ENCODE data around the gene IGF1.

The IGF1 gene

DNA sequence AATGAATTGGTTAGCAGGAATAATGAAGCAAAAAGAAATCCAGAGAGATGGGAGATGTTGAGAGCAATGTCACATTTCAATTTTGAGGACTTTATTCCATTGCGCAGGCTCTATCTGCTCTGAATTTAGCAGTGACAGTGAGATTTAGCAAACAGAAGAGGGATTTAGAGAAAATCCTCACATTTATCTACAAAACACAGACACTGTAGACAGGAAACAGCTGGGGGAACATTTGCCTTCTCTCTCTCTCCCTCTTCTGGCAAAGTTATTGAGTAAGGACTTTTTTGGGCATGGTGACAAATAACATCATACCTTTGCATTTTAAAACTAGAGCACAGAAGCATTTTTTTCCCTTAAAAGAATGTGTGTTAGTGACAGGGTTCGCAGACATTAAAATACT lies at the start of gene IGF1:
TSS of gene IGF1 (minus strand) at position 158 of the 400 bp plus-strand sequence. CDS start 182 bp downstream, outside the sequence.
- DNase-seq: peak; percentile 30

DNA sequence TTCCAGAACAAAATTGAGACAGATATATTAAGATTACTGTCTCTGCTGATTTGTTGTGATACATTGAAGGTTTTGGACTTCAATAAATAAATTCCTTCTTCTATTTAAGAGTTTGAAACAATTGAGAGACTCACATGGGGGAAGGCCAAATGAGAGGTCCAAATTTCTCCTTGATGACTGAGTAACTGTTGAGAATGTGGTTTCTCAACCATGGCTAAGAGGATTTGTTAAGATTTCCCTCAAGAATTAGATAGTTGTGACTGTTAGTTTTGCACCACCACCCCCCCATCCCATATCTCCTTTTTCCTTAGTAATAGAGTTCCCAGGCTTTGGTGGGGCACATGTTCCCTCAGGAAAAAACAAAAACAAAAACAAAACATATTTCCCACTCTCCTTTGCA lies 47.7 kb upstream of the IGF1 start:
- DNase-seq: no peak

DNA sequence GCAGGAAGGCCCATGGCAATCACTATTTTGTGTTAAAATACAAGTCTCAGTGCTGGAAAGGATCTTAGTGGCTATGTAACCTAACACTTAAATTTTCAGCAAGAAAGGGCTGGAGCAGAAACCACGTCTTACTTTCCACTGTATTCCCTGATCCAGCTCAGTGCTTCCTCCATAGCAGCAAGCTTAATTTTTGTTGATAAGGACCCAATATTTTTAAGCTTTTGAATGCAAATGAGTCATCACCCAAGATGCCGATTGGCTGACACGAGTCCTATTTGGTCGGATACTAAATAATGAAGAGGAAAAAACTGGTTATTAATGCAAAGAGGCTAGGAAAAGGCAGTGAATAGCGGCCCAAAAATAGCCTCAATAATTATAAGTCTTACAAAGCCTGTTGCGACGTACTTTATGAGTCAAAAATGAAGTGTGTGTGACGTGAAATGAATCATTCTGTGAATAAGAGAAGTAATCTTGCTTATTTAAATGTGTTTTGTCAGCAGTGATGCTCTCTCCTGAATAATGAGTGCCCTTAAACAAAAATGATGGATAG lies 46.9 kb upstream of the IGF1 start:
- DNase-seq: no peak

DNA sequence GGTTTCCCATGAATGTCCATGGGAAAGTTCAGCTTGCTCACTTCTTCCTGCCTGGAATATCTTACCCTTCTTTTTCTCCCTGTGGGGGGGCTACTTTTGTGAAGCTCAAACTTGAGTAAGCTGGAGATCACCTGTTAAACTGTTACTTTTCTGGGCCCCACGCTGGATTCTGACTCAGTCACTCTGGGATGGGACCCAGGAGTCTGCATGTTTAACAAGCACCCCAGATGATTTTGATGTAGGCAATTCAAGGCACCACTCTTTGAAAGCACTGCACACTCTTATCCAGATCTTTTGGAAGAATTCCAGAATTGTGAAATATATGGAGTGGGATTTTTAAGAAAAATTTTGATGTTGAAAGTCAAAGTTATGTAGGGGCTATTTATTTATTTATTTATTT lies 46.3 kb upstream of the IGF1 start:
- DNase-seq: no peak

DNA sequence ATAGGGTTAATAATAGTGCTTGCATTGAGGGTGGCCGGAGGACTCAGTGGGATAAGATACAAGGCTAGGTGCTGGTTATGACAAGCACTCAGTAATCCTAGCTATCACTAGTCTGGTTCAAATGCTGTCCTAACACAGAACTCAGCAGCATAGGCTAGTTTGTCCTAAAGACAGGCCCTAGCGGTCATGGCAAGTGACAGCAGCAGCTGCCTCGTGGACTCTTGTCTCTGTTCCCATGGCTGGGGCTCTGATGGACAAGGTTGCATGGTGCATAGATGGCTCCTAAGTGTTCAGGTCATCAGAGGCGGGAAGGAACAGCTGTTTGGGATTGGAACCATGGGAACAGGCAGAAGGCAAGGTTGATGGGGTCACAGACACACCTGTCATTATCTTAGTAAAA lies 42.4 kb upstream of the IGF1 start:
- DNase-seq: peak; percentile 47

DNA sequence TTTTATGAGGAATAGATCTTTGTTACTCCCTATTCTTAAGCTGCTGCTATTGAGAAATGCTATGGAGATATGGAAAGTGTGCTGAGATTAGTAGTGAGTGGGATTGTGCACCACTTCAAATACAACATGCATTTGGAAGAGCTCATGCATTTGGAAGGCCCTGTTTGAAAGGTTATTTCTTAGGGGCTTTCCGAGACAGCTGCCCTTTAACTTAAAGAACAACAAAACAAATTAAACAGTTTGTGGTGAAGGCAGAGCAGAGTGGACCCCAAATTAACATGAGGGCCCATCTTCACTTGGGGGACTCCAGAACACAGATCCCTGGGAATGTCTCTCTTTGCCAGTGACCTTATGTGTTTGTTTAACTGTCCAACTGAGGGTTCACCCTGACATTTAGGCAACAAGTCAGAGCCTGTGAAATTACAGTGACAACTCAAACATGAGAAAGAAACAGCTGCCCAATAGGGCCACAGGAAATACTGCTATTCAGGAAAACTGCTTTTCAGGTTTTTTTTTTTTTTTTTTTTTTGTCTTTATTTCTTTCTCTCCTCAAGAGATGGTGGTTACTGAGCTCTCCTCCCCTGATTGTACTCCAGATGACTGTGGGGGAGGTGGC lies 41.4 kb upstream of the IGF1 start:
- DNase-seq: no peak

DNA sequence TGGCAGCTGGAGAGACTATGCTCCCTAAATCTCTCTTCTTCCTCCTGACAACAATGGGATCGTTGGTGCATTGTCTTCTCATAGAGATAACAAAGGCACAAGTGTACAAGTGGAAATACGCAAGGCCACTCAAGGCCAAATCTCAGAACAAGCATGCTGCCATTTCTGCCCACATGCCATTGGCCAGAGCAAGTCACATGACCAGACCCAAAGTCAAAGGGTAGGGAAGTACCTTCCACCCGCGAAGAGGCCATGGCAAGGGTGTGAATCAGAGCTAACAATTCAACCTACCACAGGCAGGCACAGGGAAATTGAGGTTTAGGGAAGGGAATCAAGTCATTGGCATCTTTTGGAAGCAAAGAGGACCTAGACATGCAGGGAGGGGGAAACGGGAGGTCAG lies 38.5 kb upstream of the IGF1 start:
- DNase-seq: no peak

DNA sequence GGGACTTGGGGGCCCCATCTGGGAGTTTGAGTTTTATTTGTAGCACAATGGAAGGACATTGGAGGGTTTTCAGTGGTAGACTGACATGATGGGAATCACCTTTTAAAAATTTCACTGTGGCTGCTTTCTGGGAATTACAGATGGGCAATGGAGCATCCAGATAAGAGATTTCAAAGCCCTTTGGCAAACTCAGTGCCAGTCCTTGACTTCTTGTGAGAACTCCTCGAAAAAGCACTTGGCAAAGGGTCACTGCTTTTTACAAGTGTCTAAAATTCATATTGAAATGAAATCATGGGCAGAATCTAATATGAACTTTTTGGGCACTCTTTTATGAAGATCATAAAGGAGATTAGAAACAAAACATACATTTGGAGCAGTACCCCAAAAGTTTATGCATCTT lies 34.3 kb upstream of the IGF1 start:
- DNase-seq: no peak

DNA sequence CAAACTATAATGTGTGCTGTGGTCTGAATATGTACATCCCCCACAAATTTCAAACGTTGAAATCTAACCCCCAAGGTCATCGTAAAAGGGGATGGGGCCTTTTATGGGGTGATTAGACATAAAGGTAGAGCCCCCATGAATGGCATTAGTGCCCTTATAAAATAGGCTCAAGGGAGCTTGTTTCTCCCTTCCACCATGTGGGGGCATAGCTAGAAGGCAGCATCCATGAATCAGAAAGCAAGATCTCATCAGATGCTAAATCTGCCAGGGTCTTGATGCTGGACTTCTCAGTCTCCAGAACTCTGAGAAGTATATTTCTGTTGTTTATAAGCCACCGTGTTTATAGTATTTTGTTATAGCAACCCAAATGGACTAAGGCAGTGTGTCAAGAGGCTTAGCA lies 33.4 kb upstream of the IGF1 start:
- DNase-seq: no peak

DNA sequence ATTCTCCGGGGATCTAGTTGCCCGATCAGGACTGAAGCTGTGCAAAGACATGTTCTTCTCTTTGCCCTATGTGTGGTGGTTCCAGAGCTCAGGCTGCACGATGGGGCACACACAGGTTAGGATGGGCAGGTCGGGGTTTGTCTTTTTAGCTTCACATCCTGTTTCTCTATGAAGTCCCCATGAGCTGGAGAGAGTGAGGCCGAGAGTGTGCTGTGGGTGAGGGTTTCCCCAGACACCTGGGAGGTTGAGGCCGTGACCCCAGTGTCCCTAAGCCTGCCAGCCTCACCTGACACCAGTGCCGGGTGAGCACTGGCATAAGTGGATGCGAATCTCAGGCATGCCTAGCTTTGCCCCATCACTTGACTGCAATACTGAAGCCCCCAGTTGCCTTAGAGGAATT lies 32.9 kb upstream of the IGF1 start:
- no peak for DNase-seq

DNA sequence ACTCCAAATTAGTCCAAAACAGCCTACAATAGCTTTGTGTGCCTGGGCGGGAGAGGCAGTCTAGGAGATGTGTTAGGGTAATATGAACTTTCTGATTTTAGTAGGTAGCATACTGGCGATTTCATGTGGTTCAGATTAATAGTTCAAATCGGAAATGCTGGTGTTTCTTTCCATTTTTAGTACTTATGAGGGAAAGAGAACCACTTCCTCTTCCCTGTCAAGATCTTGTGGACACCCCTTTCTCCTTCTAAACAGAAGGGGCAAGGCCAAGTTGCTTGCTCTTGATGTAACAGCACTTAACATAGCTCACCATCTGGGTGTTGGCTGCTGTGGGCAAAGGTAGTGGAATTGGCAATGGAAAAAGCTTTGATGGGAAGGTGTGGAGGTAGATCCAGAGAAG lies 32.2 kb upstream of the IGF1 start:
- no peak for DNase-seq

DNA sequence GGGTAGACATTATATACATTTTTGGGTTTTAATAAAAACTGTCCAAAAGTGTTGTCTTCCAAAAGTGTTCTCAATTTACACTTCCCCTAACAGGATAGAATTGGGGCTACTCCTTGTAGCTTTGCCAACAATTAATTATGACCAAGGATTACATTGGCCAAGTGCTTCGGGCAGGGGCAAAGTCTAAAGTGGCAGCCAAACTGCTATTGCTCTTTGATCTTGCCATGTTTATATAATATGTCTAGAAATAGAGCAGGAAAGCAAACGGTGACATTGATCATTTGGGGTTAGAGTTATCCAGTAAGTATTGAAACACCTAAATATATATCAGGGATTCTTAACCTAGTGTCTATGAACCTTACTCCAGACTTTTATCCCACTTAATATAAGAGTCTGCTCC lies 31.2 kb upstream of the IGF1 start:
- DNase-seq: no peak

DNA sequence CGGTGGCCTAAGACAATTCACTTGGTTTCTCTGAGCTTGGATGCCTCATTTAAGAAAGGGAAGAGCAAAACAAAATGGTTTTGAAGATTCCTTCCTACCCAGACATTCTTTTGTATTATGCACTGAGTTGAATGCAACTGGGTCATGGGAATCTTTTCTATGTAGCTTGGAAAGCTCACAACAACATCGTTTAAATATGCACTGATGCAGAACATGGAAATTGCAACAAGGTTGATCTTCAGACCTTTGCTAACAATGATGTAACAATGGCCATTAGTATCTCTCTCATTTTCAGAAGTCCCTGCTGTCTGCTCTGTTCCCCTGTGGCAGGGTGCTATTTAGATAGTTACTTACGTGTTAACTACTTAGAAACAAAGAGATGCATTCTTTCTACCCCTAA lies 30.1 kb upstream of the IGF1 start:
- no peak for DNase-seq

DNA sequence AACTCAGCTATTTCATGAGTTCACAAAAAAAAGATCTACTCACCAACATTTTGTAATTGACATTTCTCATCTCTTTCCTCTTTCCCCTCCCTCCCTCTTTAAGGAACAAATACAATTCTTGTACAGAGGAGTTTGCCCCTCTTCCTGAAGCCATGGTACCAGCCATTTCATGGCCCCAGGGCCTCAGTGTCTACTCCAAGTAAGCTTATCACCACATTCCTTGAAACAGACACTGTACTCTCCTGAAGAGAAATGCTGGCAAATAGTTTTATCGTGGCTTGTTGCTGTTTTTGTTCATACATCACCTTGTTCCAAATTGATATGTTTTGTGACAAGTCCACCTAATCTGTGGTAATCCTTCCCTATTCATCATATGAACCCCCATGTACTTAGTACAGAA lies 29.7 kb upstream of the IGF1 start:
- no peak for DNase-seq

DNA sequence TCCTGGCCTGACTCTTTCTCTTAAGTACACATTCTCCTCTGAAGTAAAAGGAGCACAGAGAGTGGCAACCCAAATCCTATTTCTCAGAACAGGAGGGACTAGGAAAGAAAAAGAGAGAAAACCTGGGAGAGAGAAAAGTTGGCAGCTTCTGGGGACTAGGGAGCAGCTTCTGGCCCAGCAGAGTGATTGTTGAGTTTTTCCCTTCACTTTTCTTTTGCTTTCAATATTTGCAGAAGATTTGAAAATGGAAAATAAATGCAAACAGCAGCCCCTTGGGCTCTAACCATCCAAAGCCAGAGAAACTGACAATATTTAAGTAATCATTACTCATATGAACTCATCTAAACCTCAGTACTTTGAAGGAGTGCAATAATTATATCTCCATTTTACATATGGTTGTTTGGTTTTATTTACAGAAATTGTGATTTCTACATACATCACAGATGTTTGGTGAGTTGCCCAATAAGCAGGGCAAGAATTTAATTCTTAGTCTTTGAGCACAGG lies 28.8 kb upstream of the IGF1 start:
- no peak for DNase-seq

DNA sequence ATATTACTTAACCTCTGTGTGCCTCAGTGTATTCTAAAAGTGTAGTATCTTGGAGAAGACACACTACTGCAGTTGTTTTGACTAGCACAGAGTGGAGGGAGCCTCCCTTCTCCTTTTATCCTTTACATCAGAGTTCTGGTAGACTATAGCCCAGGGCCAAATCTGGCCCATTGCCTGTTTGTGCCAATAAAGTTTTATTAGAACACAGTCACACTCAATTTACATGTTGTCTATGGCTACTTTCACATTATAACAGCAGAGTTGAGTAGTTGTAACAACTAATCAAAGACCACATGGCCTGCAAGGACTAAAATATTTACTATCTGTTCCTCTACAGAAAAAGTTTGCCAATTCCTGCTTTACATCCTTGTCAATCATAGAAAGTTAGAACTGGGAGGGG lies 27.7 kb upstream of the IGF1 start:
- no peak for DNase-seq

DNA sequence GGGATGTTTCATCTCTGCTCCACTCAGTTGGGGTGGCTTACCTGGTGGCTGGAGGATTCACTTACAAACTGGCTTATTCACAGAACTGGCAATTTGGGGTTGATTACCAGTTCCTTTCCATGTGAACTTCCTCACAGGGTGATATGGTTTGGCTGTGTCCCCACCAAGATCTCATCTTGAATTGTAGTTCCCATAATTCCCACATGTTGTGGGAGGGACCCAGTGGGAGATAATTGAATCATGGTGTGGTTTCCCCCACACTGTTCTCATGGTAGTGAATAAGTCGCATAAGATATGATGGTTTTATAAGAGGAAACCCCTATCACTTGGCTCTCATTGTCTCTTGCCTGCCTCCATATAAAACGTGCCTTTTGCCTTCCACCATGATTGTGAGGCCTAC lies 26.9 kb upstream of the IGF1 start:
- no peak for DNase-seq

DNA sequence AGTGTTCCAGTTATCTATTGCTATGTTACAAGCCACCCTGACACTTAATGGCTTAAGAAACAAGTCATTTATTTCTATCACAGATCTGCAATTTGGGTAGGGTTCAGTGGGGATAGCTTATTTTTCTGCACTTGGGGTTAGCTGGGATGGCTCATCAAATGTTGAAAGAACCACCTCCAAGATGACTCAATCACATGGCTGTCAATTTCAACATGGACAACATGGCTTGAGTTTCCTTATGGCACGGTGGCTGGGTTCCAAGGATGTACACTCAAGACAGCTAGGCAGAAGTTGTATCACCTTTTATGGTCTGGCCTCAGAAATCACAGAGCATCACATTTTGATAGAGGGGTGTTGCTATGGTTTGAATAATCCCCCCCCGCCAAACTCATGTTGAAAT lies 24.5 kb upstream of the IGF1 start:
- no peak for DNase-seq

DNA sequence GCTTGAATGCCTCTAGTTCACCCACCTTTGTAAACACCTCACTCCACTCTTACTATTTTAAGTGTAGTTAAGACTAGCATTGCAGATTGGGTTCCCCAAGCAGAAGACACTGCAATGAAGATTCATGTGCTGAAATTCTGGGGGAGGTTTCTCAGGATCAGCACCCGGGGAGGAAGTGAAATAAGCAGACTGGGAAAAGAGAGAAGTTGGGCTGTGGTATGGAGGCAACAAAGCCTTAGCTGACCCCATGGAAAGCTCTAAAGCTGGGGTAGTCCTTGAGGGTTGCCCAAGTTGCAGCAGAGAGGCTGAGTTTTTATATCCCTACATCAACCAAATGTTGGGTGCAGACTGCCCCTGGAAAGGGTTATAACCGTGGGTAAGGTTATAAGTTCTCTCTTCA lies 23.9 kb upstream of the IGF1 start:
- no peak for DNase-seq

DNA sequence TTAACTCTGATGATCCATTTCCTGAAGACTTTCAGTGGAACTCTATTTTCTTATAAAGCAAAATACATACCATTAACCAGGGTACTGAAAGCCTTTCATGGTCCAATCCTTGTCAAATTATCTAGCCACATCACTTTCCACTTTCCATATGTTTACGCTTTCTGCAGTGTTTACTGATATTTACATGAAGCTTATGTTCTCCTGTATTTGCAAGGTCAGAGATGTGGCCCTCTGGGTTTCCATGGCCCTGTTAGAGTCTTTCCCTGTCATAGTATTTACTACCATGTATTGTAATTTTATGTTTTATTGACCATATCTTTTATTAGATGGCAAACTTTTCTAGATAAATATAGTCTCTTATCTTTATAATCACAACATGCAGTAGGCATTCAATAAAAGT lies 23.5 kb upstream of the IGF1 start:
- no peak for DNase-seq

DNA sequence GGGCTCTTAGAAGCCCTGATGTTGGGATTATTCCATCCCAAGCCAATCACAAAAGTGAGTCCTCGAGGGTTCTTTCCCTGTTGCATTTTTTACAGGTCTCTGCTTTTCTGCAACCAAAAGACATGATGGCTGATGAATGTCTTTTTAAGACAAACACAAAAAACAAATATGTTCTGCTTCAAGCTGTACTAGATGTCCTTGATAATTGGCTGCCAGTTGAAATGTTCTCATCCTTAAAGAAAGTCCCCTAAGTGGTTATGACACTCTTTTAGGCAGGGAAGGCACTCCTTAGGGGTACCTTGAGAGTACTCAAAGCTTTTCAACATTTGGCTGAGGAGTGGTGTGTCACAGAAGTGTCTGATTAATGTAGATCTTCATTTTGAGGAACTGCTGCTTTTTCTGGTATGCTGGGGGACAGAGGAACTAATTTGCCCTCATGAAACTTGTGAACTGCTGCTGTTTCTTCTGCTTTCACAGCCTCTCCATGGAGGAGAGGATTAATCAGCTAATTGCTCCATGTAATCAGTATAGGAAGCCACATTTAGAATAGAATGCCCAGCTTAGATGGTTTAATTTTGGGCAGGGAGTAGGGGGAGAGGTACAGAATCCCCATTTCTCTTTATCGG lies 22.8 kb upstream of the IGF1 start:
- DNase-seq: no peak

DNA sequence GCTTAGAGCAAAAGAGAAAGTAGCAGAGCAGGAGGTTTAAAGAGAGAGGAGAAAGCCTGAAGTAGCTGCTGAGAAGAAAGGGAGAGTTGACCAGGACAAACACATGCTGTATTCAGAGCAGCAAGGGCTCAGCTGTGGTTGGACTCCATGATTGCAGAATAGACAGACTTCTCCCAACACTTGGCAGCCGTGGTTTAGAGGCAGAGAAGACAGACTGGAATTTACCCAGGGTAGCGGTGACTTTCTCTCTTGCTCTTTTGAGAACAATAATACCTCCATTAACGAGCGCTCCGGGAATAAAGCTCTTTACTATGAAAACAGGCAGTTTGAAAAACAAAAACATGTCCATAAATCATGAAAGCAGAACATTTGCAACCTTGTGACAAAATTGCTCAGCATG lies 21.4 kb upstream of the IGF1 start:
- DNase-seq: no peak

DNA sequence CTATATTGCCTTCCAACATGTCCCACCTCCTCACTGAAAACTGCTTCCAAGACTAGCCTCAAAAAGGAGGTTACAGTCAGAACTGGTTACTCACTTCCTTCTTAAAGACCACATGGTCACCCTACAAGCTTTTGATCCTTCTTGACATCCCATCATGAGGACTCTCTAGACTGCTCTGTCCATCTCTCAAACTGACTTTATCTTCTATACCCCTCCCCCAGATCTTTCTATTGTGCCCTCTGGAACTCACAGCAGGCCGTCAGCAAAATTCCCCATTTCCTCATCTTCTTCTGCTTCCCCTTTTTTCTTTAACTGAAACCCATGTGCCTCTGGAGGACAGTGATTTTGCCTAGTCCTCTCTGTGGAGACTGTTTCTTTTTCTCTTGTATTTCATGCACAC lies 18.1 kb upstream of the IGF1 start:
- DNase-seq: no peak

DNA sequence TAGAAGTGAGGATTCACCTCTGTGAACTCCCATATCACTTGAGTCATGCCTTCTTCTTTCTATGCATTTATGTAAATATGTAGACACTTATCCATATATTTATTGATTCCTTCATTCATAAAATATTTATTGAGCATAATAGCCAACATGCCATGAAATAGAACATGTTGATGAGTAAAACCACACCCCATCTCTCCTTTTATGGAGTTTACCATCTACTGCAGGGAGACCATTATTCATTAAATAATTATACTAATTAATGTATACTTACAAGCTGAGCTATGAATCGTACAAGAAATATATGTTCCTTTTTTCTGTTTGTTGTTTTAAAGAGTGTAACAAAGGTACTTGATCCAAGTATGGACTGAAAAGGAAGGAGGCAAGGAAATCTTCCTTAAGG lies 17.4 kb upstream of the IGF1 start:
- DNase-seq: no peak

DNA sequence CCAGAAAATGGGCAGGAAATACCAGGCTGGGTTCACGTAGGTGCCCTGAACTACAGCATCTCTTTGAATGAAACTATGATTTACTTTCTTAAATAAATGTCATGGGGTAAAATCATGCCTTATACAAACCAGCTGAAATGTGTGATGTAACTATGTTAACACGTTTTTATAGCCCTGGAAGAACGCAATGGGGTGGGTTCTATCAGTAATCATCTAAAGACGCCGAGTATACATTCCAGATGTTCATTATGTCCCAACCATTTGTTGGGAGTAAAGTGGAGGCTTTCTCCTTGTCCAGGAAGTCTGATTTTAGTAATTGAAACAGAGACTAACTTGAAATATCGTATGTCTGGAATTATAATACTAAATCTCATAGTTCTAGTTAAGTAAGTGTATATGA lies 16.2 kb upstream of the IGF1 start:
- DNase-seq: no peak
